Caki2 (cell line): ENCODE data around the gene IFT122. TPM values are rescaled to one million over a fixed set of nuclear protein-coding genes. Genes with fewer than 3 reads are reported as not detected.

ENCODE experiments used
- DNase-seq: peaks from one replicate; pipeline ENCODE4 v3.0.0-alpha.2; 2015; ENCODE audit warnings: low read depth
- in situ Hi-C: cut with HindIII; loops from 2 replicates; pipeline ENCODE4 v1.10.0; 2016; ENCODE audit warnings: low sequenced_read_pairs, low pct_unique_long_range_greater_than_20kb, mixed read lengths
- total RNA-seq: library from RNA; depleted of rRNA; stranded (reverse); fragments of >200 nt; shearing (Covaris generic); gene quantifications from 2 replicates; pipeline ENCODE4 v1.2.3, GENCODE V29; 2014; ENCODE audit warnings: low replicate concordance

The IFT122 gene
- total RNA-seq, 1 experiment from 2014 or later, result 23.4 TPM

DNA sequence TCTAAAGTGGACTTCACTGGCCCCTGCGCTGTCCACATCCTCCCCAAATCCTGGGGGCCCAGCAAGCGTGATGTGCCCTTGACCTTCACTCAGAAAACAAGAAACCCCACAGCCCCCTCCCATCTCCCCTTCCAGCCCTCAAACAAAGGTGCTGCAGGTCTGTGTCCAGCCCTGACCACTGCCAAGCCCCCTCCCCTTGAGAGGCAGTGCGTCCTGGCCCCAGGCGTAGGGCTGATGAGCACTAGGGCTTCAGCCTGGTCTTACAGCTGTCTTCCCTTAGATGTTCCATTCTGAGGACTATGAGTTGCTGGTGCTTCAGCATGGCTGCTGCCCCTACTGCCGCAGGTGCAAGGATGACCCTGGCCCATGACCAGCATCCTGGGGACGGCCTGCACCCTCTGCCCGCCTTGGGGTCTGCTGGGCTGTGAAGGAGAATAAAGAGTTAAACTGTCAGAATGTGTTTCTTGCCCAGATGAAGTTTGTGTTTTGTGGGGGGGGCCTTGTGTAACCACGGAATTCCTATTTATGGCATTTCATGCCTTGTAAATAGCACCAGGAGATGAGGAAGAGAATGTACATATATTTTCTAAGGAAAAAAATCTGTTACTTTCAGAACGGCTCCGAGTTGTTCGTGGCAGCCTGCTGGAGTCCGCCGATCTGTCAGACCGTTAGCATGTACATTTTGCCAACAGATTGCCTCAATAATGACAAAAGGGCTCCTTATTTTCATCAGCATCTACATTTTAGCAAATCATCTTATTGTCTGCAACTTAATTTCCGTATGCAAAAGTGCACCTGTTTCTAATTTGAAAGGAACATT, 80.1 kb downstream of the IFT122 start:
- no peak for DNase-seq
- in situ Hi-C loops, result no loop called here

DNA sequence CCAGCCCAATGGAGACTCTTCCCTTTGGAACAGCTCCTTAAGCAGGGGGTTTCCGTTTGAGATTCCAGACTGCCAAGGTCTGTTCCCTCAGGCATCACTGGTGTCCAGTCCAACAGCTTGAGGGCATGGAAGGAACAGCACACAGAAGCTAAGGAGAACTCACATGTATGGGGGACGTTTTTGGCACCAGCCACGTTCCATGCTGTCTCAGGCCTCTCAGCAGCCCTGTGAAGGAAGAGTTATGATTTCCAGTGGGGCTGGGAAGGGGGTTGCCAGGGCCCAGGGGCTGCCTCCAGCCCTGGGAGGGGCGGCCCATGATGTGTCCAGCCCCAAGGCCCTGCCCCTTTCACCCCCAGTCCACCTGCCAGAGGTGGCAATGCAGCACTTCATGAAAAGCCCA, 80.9 kb downstream of the IFT122 start:
- in situ Hi-C loops, result no loop called here
- no peak for DNase-seq

DNA sequence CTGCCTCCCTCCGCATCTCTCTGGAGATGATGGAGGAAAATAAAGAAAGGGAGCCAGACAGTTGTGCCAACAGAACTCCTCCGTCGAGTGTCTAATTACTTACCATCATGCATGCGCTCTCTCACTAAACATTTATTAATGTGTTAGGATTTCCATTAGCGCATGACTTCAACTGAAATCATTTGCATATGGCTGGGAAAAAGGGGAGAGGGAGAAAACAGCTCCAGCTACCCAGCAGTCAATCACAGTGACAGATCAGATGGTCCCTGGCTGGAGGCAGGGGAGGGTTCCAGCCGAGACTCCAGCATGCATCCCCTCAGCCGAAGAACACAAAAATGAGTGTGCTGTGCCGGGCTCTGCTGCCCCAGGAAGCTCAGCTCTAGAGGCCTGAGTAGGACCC, 81.6 kb downstream of the IFT122 start:
- DNase-seq, result no peak

DNA sequence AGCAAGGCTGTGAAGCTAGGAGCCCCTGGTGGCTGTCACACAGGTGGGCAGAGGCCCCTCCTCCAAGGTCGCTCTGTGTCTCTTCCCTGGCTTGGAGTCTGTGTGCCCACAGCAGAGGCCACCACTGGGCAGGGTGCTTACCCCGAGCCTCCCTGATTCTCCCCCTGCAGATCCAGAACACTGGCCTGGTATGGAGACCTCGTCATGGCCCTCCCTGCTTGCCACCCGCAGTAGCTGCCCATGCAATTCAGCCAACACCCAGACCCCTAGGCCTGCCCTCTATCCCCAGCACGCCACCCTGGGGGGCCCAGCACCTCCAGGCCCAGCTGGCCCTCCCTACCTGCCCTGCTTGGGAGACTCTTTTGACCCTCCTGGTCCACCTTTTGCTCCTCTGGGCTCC, 82.9 kb downstream of the IFT122 start:
- no peak for DNase-seq
- in situ Hi-C loops, result no loop called here

More for the DNA sequence above, 81.6 kb downstream of the IFT122 start:
- in situ Hi-C loops, result no loop called here

DNA sequence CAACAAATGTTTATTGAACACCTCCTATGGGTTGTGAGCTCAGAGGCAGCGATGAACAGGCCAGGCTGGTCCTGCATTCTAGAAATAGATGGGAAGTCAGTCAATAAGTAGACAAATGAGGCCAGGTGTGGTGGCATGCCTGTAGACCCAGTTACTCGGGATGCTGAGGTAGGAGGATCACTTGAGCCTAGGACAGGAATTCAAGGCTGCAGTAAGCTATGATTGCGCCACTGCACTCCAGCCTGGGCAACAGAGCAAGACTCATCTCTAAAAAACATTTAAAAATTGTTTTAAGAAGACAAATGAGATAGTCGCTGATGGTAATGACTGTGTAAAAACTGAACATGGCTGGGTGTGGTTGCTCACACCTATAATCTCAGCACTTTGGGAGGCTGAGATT, 84.1 kb downstream of the IFT122 start:
- DNase-seq, result no peak
- in situ Hi-C loops, result no loop called here

DNA sequence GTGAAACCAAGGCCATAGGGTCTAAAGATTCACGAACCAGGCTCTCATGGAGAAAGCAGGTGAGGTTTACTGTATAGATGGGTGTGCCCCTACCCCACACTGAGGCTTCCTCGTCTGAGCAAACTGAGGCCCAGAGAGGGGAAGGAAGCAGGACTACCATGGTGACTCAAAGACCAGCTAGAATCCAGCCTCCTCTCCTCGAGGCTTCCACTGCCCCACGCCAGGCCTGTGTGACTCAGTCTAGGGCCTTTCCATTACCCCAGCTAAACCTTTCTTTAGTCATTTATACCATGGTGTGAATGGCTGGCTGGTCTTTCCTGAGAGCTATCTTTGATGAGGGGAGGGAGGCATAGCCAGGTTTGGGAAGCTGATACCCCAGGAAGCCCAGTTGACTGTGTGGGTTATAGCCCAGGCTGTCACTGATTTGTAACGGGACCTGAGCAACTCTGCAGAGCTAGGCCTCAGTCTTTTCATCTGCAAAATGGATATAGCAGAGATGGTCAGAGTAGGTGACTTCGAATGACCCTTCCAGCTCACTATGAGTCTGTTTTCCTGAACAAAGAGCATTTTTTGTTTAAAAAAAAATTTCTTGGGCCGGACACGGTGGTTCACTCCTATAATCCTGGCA, 85.4 kb downstream of the IFT122 start:
- DNase-seq, result no peak

DNA sequence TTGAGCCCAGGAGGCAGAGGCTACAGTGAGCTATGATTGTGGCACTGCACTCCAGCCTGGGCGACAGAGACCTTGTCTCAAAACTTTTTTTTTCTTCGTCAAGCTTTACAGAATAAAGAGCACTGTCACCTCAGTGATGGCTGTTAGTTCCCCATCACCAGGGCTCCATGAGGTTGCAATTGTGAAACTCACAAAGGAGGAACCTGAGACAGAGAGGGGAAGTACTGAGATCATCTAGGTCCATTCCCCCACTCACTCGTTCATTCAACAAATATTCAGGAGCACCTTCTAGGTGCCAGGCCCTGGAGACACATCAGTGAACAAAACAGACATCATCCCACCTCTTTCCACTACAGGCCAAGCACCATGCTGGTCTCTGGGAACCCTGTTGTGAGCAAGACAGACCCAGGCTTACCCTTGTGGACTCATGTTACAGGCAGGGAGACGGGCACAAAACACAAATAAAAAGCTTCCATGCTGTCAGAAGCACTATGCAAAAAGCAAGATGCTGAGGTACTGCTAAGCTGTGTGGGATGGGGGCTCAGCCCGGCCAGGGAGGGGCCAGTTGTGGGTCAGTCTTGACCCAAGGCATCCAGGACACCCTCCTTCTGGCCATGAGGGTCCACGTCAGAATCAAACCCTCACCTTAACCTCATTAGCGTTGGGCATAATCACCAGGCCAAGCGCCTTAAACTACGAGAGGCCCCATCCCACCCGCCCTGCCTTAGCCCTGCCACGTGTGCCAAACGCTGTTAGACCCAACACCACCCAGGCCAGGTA, 86.3 kb downstream of the IFT122 start:
- no peak for DNase-seq
- in situ Hi-C loops, result no loop called here

More for the DNA sequence above, 85.4 kb downstream of the IFT122 start:
- in situ Hi-C loops, result no loop called here

DNA sequence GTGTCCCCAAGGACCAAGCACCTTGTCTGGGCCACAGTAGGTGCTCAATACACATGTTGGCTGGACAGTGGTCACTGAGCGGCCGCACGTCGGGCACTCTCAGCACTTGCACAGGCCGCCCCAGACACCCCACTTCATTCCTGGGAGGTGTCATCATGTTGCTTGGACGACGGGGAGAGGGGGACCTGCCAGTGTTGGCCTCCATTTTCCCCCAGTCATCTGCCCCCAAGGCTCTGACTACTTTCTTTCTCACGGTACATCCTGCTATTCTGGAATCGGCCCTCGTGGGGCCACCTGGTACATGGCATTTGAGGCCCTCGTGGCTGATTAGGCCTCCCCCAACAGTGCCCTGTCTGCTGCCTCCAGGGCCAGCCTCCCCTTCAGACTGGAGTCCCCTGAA, 87.2 kb downstream of the IFT122 start:
- in situ Hi-C loops, result no loop called here
- no peak for DNase-seq

DNA sequence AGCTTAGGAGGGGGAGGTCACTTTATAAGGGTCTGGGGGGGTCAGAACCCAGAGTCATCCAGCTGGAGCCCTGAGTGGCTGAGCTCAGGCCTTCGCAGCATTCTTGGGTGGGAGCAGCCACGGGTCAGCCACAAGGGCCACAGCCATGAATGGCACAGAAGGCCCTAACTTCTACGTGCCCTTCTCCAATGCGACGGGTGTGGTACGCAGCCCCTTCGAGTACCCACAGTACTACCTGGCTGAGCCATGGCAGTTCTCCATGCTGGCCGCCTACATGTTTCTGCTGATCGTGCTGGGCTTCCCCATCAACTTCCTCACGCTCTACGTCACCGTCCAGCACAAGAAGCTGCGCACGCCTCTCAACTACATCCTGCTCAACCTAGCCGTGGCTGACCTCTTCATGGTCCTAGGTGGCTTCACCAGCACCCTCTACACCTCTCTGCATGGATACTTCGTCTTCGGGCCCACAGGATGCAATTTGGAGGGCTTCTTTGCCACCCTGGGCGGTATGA, 88.6 kb downstream of the IFT122 start, which contains the start of gene RHO:
Gene RHO (plus strand): TSS at position 51 of the 512 bp plus-strand sequence. CDS start 95 bp downstream, at position 146.
- in situ Hi-C loops, result no loop called here
- DNase-seq, result no peak

DNA sequence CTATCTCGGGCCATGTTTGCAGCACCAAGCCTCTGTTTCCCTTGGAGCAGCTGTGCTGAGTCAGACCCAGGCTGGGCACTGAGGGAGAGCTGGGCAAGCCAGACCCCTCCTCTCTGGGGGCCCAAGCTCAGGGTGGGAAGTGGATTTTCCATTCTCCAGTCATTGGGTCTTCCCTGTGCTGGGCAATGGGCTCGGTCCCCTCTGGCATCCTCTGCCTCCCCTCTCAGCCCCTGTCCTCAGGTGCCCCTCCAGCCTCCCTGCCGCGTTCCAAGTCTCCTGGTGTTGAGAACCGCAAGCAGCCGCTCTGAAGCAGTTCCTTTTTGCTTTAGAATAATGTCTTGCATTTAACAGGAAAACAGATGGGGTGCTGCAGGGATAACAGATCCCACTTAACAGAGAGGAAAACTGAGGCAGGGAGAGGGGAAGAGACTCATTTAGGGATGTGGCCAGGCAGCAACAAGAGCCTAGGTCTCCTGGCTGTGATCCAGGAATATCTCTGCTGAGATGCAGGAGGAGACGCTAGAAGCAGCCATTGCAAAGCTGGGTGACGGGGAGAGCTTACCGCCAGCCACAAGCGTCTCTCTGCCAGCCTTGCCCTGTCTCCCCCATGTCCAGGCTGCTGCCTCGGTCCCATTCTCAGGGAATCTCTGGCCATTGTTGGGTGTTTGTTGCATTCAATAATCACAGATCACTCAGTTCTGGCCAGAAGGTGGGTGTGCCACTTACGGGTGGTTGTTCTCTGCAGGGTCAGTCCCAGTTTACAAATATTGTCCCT, 89.6 kb downstream of the IFT122 start:
- in situ Hi-C loops, result no loop called here
- DNase-seq, result no peak

DNA sequence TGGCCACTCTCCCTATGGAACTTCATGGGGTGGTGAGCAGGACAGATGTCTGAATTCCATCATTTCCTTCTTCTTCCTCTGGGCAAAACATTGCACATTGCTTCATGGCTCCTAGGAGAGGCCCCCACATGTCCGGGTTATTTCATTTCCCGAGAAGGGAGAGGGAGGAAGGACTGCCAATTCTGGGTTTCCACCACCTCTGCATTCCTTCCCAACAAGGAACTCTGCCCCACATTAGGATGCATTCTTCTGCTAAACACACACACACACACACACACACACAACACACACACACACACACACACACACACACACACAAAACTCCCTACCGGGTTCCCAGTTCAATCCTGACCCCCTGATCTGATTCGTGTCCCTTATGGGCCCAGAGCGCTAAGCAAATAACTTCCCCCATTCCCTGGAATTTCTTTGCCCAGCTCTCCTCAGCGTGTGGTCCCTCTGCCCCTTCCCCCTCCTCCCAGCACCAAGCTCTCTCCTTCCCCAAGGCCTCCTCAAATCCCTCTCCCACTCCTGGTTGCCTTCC, 90.3 kb downstream of the IFT122 start:
- in situ Hi-C loops, result no loop called here
- DNase-seq, result no peak

DNA sequence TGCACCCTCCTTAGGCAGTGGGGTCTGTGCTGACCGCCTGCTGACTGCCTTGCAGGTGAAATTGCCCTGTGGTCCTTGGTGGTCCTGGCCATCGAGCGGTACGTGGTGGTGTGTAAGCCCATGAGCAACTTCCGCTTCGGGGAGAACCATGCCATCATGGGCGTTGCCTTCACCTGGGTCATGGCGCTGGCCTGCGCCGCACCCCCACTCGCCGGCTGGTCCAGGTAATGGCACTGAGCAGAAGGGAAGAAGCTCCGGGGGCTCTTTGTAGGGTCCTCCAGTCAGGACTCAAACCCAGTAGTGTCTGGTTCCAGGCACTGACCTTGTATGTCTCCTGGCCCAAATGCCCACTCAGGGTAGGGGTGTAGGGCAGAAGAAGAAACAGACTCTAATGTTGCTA, 90.8 kb downstream of the IFT122 start:
- no peak for DNase-seq
- in situ Hi-C loops, result no loop called here

DNA sequence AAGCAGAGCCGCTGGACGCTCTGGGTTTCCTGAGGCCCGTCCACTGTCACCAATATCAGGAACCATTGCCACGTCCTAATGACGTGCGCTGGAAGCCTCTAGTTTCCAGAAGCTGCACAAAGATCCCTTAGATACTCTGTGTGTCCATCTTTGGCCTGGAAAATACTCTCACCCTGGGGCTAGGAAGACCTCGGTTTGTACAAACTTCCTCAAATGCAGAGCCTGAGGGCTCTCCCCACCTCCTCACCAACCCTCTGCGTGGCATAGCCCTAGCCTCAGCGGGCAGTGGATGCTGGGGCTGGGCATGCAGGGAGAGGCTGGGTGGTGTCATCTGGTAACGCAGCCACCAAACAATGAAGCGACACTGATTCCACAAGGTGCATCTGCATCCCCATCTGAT, 91.7 kb downstream of the IFT122 start:
- in situ Hi-C loops, result no loop called here
- DNase-seq, result no peak

DNA sequence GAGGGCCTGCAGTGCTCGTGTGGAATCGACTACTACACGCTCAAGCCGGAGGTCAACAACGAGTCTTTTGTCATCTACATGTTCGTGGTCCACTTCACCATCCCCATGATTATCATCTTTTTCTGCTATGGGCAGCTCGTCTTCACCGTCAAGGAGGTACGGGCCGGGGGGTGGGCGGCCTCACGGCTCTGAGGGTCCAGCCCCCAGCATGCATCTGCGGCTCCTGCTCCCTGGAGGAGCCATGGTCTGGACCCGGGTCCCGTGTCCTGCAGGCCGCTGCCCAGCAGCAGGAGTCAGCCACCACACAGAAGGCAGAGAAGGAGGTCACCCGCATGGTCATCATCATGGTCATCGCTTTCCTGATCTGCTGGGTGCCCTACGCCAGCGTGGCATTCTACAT, 92.2 kb downstream of the IFT122 start:
- DNase-seq, result no peak
- in situ Hi-C loops, result no loop called here

DNA sequence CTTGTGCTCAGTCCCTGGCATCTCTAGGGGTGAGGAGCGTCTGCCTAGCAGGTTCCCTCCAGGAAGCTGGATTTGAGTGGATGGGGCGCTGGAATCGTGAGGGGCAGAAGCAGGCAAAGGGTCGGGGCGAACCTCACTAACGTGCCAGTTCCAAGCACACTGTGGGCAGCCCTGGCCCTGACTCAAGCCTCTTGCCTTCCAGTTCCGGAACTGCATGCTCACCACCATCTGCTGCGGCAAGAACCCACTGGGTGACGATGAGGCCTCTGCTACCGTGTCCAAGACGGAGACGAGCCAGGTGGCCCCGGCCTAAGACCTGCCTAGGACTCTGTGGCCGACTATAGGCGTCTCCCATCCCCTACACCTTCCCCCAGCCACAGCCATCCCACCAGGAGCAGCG, 93.4 kb downstream of the IFT122 start:
- DNase-seq, result no peak
- in situ Hi-C loops, result no loop called here

DNA sequence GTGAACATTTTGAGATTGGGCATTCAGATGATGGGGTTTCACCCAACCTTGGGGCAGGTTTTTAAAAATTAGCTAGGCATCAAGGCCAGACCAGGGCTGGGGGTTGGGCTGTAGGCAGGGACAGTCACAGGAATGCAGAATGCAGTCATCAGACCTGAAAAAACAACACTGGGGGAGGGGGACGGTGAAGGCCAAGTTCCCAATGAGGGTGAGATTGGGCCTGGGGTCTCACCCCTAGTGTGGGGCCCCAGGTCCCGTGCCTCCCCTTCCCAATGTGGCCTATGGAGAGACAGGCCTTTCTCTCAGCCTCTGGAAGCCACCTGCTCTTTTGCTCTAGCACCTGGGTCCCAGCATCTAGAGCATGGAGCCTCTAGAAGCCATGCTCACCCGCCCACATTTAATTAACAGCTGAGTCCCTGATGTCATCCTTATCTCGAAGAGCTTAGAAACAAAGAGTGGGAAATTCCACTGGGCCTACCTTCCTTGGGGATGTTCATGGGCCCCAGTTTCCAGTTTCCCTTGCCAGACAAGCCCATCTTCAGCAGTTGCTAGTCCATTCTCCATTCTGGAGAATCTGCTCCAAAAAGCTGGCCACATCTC, 94.5 kb downstream of the IFT122 start:
- peak; percentile 7 for DNase-seq
- in situ Hi-C loops, result no loop called here

DNA sequence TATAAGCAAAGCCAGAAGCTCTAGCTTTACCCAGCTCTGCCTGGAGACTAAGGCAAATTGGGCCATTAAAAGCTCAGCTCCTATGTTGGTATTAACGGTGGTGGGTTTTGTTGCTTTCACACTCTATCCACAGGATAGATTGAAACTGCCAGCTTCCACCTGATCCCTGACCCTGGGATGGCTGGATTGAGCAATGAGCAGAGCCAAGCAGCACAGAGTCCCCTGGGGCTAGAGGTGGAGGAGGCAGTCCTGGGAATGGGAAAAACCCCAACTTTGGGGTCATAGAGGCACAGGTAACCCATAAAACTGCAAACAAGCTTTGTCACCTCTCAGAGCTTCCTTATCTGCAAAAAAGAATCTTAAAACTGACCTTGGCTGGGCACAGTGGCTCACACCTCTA, 95.1 kb downstream of the IFT122 start:
- DNase-seq, result no peak
- in situ Hi-C loops, result no loop called here

DNA sequence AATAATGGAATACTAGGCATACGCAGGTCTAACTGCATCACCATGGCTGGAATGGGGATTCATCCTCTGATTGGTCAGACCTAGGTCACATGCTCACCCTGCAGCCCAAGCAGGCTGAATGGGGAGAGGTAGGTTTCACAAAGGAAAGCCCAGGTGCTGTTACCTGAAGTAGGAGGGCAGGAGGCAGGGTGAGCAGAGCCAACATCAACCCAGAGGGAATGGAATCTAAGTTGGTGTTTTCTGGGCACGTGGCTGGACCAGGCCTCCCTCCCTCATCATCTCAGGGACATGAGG, 96.3 kb downstream of the IFT122 start:
- in situ Hi-C loops, result no loop called here
- DNase-seq, result no peak
